OCI-LY7 (cell line): ENCODE data around the gene LAMA4. TPM values are rescaled to one million over a fixed set of nuclear protein-coding genes. Genes with fewer than 3 reads are reported as not detected.

Experiments used
- BruUV-seq: library from RNA; stranded (reverse); fragments of 400-500 nt; replicated peaks from 2 replicates; lab custom pipeline; 2021; lab: Mats Ljungman, UMichigan
- CTCF ChIA-PET: fragments of 300-600 bp; sonication (Branson Sonifier 250); formaldehyde crosslinking; loops from one replicate; lab custom pipeline; 2022; ENCODE audit warnings: antibody characterized with exemption; ENCODE audit not compliant: unreplicated experiment; lab: Charles Lee
- POLR2A ChIA-PET: fragments of 300-600 bp; sonication (Branson Sonifier 250); formaldehyde crosslinking; loops from one replicate; lab custom pipeline; 2022; ENCODE audit warnings: antibody characterized with exemption; lab: Charles Lee
- DNase-seq: peaks from one replicate; pipeline ENCODE4 v3.0.0-alpha.2; 2015; ENCODE audit warnings: low spot score
- H2AFZ ChIP-seq: fragments of 200-600 bp; sonication (generic), shearing (Covaris generic); 2 replicates; pipeline ENCODE4 v1.6.1; 2014; ENCODE audit warnings: mild to moderate bottlenecking, antibody characterized with exemption, low read length, moderate library complexity
- H3K27ac ChIP-seq: fragments of 200-600 bp; sonication (generic); 2 replicates; pipeline ENCODE4 v1.5.1; 2014; ENCODE audit warnings: mixed run types, low read depth, mild to moderate bottlenecking, moderate library complexity, low read length, inconsistent platforms; ENCODE audit not compliant: poor library complexity, severe bottlenecking
- H3K36me3 ChIP-seq: fragments of 200-600 bp; sonication (generic); 2 replicates; pipeline ENCODE4 v1.6.1; 2014; ENCODE audit warnings: mild to moderate bottlenecking, antibody characterized with exemption, low read length, moderate library complexity, mixed read lengths; ENCODE audit not compliant: insufficient read depth
- H3K4me1 ChIP-seq: fragments of 200-600 bp; sonication (generic); 2 replicates; pipeline ENCODE4 v1.5.1; 2014; ENCODE audit warnings: mild to moderate bottlenecking, low read length; ENCODE audit not compliant: insufficient read depth, poor library complexity, severe bottlenecking
- H3K4me2 ChIP-seq: fragments of 200-600 bp; sonication (generic); 2 replicates; pipeline ENCODE4 v1.6.1; 2014; ENCODE audit warnings: mild to moderate bottlenecking, low read length
- H3K4me3 ChIP-seq: fragments of 200-600 bp; sonication (generic); 2 replicates; pipeline ENCODE4 v1.5.1; 2014; ENCODE audit warnings: mild to moderate bottlenecking, low read depth, low read length; ENCODE audit not compliant: poor library complexity, severe bottlenecking
- H3K79me2 ChIP-seq: fragments of 200-600 bp; sonication (generic); 2 replicates; pipeline ENCODE4 v1.6.1; 2016; ENCODE audit warnings: low read depth, mild to moderate bottlenecking, low read length, moderate library complexity, mixed read lengths; ENCODE audit not compliant: insufficient read depth
- H3K9me2 ChIP-seq: fragments of 200-600 bp; sonication (generic); 2 replicates; pipeline ENCODE4 v1.6.1; 2016; ENCODE audit warnings: mild to moderate bottlenecking, low read length, mixed read lengths; ENCODE audit not compliant: insufficient read depth
- H3K9me3 ChIP-seq: fragments of 200-600 bp; sonication (generic); 2 replicates; pipeline ENCODE4 v1.6.1; 2014; ENCODE audit warnings: mild to moderate bottlenecking, mixed run types, low read length, mixed read lengths
- H4K20me1 ChIP-seq: fragments of 200-600 bp; sonication (generic); 2 replicates; pipeline ENCODE4 v1.6.1; 2014; ENCODE audit warnings: mild to moderate bottlenecking, antibody characterized with exemption, low read length, moderate library complexity, mixed read lengths; ENCODE audit not compliant: insufficient read depth
- EZH2phosphoT487 ChIP-seq: fragments of 200-600 bp; sonication (generic); IDR thresholded peaks from 2 replicates; pipeline ENCODE4 v1.6.1; 2018; ENCODE audit warnings: low read depth, borderline replicate concordance, mild to moderate bottlenecking, mixed run types, antibody characterized with exemption, low read length, moderate library complexity, mixed read lengths
- intact Hi-C: fragments of 100-400 bp; cut with micrococcal nuclease; formaldehyde crosslinking; loops from one replicate; pipeline ENCODE4 v1.10.0; 2022; ENCODE audit not compliant: unreplicated experiment
- total RNA-seq, 2 experiments: library from RNA; depleted of rRNA in 1 of 2; stranded (reverse); fragments of >200 nt in 1 of 2; shearing (Covaris generic) in 1 of 2; gene quantifications; 2 replicates each; pipeline ENCODE4 v1.2.3, GENCODE V29; 2014 to 2022
- TF ChIP-seq, protein P1 (sequence below): fragments of 200-600 bp; sonication (generic); conservative IDR thresholded peaks from 2 replicates; pipeline ENCODE4 v1.5.1; 2014; ENCODE audit warnings: mild to moderate bottlenecking, antibody characterized with exemption, low read length, moderate library complexity, mixed read lengths

Gene LAMA4
- total RNA-seq, 2 experiments from 2014 or later = not detected

- Histone ChIP-seq H3K36me3 (no peaks in the 10 kb centered on the region), H3K4me3 (no peak overlapping the region), H3K27ac (no peak overlapping the region), H2AFZ (no peak overlapping the region), H3K4me2 (no peak overlapping the region), H3K9me2 (no peaks in the 10 kb centered on the region), H3K4me1 (no peaks in the 10 kb centered on the region), H3K9me3 (no peaks in the 10 kb centered on the region), H3K79me2 (no peaks in the 10 kb centered on the region), H4K20me1 (no peaks in the 10 kb centered on the region)
- BruUV-seq = no TSS peak
- ChIA-PET CTCF (no interaction called here), POLR2A (no interaction called here)
- TF ChIP-seq EZH2phosphoT487 = no peak
- TF ChIP-seq, protein P1, sequence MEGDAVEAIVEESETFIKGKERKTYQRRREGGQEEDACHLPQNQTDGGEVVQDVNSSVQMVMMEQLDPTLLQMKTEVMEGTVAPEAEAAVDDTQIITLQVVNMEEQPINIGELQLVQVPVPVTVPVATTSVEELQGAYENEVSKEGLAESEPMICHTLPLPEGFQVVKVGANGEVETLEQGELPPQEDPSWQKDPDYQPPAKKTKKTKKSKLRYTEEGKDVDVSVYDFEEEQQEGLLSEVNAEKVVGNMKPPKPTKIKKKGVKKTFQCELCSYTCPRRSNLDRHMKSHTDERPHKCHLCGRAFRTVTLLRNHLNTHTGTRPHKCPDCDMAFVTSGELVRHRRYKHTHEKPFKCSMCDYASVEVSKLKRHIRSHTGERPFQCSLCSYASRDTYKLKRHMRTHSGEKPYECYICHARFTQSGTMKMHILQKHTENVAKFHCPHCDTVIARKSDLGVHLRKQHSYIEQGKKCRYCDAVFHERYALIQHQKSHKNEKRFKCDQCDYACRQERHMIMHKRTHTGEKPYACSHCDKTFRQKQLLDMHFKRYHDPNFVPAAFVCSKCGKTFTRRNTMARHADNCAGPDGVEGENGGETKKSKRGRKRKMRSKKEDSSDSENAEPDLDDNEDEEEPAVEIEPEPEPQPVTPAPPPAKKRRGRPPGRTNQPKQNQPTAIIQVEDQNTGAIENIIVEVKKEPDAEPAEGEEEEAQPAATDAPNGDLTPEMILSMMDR = no peak
- no peak for DNase-seq
- intact Hi-C loops = no loop called here
Measured at GRCh38 chr6:112257178-112257855, 3.0 kb upstream of the LAMA4 start.

- Histone ChIP-seq H3K4me3 (no peak overlapping the region), H2AFZ (no peak overlapping the region), H3K4me1 (no peaks in the 10 kb centered on the region), H3K36me3 (no peaks in the 10 kb centered on the region), H3K79me2 (no peaks in the 10 kb centered on the region), H3K9me2 (no peaks in the 10 kb centered on the region), H4K20me1 (no peaks in the 10 kb centered on the region), H3K4me2 (no peak overlapping the region), H3K27ac (no peak overlapping the region), H3K9me3 (no peaks in the 10 kb centered on the region)
- ChIA-PET CTCF (no interaction called here), POLR2A (no interaction called here)
- BruUV-seq = no TSS peak
- DNase-seq = no peak
- intact Hi-C loops = no loop called here
- TF ChIP-seq, protein P1 = no peak
- TF ChIP-seq EZH2phosphoT487 = no peak
Measured at GRCh38 chr6:112254921-112255320, 554 bp upstream of the LAMA4 start.

DNA sequence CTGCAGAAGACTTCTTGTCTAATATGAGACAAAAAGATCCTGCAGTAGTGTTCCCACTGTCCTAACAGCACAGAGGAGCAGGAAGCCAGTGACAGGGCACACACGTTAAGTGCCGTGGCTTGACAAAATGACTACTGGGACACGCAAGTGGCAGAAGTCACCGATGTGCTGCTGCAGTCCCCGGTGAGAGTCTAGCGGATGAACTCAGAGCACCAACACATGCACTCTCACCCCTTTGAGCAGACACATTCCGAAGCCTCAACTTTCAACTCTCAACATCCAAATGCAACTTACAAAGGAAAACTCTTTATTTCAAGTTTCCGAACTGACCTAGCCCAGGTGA, 898 bp downstream of the LAMA4 start:
- DNase-seq = no peak
- Histone ChIP-seq H3K4me2 (no peak overlapping the region), H3K9me3 (no peaks in the 10 kb centered on the region), H3K79me2 (no peaks in the 10 kb centered on the region), H3K27ac (no peak overlapping the region), H4K20me1 (no peaks in the 10 kb centered on the region), H2AFZ (no peak overlapping the region), H3K36me3 (no peaks in the 10 kb centered on the region), H3K4me1 (no peaks in the 10 kb centered on the region), H3K9me2 (no peaks in the 10 kb centered on the region), H3K4me3 (no peak overlapping the region)
- no peak for TF ChIP-seq EZH2phosphoT487
- TF ChIP-seq, protein P1 = no peak
- POLR2A ChIA-PET = no interaction called here
- intact Hi-C loops = no loop called here
- no TSS peak for BruUV-seq
- CTCF ChIA-PET = no interaction called here
